ENCODE results near the gene CTDSP1.

The CTDSP1 gene

DNA sequence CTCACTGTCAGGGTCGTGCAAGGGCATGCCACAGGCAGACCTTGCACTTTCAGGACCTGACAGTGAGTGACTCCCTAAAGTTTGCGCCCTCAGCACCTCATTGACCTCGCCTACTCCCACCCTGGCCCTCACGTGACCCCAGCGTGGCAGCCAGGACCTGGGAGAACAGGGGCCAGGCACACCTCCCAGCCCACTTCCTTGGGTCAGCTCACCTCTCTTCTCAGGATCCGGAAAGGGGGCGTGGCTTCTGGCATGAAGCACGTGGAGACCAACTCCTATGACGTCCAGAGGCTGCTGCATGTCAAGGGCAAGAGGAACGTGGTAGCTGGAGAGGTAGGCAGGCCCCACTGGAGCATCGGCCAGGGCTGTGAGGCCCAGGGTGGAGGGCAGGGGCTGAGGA is 28.1 kb downstream of the CTDSP1 start:
- no peak for DNase-seq

DNA sequence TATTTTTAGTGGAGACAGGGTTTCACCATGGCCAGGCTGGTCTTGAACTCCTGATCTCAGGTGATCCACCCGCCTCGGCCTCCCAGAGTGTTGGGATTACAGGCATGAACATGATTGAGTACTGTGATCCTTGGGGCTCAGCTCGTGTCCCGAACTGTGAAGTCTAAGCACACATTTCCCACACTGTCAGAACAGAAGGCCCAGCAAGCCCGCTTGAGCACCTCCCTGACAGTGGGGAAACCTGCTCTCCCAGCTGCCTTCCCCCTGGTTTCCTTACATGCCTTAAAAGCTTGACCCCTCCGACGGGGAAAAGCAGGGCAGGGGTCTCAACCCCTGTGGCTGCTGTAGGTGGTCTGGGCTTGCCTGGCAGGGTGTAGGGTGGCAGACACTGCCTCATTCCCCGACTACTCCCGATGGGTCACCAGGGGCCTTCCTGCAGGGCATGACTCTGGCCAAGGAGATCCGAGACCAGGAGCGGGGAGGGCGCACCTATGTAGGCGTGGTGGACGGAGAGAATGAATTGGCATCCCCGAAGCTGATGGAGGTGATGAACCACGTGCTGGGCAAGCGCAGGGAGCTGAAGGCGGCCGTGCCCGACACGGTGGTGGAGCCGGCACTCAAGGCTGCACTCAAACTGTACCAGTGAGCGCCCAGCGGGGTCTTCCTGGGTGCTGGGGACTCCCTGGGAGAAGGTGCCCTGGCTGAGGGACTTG is 29.3 kb downstream of the CTDSP1 start:
- no peak for DNase-seq

DNA sequence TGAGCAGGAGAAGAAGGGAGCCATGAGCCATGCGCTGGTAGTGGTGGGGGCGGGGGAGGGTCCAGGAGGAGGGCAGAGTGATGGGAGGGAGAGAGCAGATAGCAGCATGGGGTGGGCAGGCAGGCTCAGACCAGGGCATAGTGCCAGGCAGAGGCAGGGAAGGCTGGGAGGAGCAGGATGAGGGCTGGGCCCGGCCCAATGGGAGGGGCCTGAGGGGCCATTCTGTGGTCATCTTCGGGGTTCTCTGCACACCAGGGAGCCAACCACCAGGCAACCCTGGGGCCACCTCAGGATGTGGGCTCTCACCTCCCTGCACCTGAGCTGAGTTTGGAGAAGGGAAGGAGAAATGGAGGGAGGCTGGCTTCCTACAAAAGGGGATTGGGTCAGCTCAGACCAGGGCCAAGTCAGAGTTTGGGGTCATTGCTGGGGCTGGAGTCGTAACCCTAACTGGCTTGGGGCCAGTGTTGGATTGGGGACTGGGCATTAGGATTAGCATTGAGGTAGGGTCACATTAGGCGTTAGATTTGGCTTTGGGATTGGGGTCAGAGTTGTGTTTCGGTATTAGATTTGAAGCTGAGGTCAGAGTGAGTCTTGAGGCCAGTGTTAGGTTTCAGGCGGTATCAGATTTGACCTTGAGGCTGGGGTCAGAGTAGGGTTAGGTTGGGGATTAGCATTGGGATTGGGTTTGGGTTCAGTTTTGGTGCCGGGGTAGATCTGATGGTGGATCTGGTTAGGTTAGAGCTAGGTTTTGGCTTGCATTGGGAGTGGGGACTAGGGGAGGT is 30.4 kb downstream of the CTDSP1 start:
- no peak for DNase-seq

DNA sequence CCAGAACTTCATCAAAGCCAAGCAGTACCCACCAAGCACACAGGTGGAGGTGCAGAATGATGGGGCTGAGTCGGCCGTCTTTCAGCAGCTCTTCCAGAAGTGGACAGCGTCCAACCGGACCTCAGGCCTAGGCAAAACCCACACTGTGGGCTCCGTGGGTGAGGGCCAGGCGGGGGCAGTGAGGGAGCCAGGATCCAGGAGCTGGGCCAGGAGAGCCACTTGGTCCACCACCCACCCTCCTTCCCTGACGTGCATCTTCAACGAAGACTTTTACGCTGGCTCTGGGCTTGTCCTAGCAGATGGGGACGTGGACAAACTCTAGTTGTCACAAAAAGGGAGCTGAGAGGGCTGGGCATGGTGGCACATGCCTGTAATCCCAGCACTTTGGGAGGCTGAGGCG is 31.1 kb downstream of the CTDSP1 start:
- no peak for DNase-seq

DNA sequence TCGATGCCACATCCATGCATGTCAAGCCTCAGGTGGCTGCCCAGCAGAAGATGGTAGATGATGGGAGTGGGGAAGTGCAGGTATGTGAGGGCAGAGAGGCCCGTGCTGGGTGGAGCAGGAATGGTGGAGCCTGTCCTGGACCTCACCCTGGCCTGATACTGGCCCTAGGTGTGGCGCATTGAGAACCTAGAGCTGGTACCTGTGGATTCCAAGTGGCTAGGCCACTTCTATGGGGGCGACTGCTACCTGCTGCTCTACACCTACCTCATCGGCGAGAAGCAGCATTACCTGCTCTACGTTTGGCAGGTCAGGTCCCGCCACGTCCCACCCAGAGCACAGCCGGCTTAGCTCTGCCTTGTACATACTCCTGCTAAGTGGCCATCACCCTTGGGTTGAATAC is 32.2 kb downstream of the CTDSP1 start:
- DNase-seq, result no peak

DNA sequence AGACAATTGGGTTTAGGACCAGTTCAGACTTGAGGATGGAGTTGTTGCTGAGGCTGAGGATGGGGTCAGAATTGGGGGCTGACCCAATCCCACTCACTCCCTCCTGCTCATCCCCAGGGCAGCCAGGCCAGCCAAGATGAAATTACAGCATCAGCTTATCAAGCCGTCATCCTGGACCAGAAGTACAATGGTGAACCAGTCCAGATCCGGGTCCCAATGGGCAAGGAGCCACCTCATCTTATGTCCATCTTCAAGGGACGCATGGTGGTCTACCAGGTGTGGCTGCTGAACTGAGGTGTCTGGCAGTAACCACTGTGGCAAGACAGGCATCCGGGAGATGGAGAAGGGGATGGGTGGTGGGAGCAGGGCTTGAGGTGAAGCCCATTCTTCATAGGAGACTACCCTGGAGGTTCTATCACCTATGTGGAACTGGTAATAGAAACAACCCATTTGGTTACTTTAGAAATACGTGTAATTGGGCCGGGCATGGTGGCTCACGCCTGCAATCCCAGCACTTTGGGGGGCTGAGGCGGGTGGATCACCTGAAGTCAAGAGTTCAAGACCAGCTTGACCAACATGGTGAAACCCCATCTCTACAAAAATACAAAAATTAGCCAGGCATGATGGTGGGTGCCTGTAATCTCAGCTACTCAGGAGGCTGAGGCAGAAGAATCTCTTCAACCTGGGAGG is 33.2 kb downstream of the CTDSP1 start:
- DNase-seq, result no peak

DNA sequence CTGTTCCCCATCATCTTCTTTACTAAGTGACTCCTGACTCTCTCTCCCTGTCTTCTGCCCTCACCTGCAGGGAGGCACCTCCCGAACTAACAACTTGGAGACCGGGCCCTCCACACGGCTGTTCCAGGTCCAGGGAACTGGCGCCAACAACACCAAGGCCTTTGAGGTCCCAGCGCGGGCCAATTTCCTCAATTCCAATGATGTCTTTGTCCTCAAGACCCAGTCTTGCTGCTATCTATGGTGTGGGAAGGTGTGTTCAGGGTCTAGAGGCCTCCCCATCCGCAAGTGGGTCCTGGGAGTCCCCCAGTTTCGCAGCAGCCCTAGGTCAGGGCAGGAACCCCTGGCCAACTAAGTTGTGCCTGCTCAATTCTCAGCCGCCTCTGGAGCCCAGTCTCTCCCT is 34.8 kb downstream of the CTDSP1 start:
- DNase-seq, result no peak

DNA sequence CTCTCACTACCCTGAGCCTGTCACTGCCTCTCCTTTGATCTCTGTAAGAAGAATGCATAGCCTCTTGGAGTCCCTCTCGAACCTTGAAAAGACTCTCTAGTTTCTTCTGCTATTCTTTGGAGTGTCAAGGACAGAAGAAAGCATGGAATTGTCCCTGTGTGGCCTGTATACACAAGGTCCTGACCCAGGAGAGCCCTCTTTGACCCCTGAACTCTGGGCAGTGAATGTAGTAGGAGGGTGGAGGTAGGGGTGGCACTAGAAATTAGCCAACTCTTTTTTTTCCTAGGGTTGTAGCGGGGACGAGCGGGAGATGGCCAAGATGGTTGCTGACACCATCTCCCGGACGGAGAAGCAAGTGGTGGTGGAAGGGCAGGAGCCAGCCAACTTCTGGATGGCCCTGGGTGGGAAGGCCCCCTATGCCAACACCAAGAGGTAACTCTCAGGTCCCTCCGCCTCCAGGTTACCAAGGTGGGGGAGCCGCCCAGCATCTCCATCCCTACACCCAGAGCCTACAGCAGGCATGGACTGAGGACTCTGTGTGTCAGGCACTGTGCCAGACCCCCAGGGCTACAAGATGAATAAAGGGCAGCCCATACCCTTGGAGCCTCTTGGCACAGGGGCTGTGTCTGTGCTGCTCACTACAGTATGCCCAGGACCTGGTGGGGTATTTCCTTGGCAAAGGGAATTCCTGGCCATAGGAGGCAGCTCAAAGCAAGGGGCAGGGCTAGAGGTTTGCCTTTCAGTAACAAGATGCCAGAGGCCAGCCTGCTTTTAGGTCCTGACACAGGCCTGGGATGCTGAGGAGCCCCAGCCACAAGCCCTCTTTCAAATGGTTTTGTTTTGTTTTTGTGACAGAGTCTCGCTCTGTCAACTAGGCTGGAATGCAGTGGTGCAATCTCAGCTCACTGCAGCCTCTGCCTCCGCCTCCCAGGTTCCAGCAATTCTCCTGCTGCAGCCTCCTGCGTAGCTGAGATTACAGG is 35.6 kb downstream of the CTDSP1 start:
- no peak for DNase-seq

DNA sequence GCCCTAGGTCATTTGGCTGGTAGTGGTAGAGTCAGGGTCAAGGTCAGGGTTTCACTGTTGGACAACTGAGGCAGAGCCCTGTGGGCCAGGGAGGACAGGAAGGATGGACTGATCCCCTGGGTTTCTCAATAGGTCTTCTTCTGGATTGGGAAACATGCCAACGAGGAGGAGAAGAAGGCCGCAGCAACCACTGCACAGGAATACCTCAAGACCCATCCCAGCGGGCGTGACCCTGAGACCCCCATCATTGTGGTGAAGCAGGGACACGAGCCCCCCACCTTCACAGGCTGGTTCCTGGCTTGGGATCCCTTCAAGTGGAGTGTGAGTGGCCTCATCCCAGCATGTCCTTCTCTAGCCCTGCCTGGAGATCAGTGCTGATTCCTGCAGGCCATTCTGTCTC is 37.3 kb downstream of the CTDSP1 start:
- DNase-seq, result no peak

DNA sequence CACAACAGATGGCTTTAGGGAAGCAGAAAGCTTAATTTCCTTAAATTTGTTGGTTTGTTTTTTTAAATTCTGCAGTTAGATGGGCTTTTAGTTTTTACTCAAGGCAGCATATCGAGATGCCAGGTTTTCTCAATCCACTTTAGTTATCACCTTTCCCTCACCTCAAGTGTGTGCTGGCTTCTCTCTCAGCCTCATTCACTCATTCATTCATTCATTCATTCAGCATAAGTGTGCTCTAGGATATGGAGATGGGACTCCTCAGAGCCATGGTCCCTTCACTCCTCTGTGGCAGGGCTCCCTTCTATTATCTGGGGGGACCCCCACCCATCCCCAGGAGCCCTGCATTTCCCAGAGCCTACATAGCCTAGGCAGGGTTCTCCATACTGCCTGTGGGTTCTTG is 38.3 kb downstream of the CTDSP1 start:
- no peak for DNase-seq

DNA sequence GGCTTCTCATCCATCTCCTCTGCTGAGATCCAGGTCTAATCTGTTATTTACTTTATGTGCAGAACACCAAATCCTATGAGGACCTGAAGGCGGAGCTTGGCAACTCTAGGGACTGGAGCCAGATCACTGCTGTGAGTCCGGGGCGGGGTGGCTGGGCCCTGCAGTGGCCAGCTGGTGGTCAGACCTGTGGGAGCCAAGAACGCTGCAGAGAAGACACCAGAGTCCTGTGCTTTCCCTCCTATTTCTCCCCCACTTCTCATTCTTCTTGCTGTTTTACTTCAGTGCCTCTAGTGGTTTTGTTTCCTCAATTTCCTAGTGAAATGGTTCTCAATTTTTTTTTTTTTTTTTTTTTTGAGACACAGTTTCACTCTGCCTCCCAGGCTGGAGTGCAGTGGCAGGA is 38.9 kb downstream of the CTDSP1 start:
- no peak for DNase-seq

DNA sequence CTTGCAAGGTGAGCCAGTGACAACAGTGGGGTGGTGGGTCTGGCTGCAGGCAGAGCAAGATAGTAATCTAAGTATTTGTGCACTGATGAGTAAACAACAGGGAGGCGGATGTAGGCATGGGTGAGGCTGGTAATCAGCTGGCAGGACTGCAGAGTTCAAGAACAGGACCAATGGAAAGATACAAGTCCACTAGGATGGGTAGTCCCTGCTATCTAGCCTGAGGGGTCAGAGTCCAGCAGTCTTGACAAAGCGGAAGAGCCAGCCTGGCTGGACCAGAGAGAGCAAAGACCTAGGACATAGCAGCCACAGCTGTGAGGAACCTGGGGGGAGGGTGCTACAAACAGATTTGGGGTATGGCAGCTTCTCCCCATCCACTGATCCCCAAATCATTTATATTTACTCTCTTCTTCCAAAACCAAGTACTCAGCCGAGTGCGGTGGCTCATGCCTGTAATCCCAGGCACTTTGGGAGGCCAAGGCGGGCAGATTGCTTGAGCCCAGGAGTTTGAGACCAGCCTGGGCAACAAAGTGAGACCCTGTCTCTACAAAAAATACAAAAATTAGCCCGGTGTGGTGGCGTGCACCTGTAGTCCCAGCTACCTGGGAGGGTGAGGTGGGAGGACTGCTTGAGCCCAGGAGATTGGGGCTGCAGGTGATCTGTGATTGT is 45.2 kb downstream of the CTDSP1 start:
- DNase-seq, result no peak

DNA sequence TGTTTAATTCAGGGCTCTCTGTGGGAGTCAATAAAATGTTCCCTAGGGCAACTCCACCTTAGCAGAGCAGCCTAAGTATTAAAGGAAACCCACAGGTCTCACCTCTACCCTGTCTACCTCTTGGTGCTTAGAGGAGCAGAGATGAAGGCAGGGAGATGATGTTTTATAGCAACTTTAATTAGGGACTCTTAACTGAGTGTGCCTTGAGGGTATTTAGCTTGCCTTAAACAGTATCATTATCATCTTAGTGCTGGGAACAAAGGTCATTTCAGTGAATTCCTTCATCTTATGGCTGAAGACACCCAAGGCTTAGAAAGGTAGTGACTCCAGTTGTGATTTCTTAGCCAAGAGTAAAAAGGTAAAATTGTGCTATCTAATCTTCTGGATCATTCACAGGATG is 45.9 kb downstream of the CTDSP1 start:
- no peak for DNase-seq

DNA sequence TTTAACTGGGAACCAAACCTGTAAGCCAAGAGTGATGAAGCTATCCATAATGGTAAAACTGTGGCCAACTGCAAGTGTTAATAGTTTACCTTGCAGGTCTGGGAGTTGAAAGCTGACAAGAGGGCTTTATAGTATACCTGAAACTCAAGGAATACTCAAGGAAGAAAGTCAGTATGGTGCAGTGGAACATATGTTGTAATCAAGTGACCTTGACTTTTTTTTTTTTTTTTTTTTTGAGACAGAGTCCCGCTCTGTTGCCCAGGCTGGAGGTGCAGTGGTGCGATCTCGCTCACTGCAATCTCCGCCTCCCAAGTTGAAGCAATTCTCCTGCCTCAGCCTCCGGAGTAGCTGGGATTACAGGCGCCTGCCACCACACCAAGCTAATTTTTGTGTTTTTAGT is 46.9 kb downstream of the CTDSP1 start:
- no peak for DNase-seq

DNA sequence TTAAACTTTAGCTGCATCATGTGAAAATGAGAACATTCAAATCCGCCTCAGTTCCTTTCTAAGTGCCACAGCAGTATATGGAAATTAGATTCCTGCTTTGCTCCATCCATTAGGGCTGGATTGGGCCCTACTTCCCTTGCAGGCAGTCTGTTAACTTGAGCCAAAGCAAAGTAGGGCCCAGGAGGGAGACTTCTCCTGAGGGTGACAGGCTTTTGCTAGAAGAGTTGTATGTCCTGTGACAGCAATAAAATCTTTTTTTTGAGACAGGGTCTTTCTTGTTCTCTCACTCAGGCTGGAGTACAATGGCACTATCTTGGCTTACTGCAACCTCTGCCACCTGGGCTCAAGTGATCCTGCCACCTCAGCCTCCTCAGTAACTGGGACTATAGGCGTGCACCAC is 47.4 kb downstream of the CTDSP1 start:
- no peak for DNase-seq

DNA sequence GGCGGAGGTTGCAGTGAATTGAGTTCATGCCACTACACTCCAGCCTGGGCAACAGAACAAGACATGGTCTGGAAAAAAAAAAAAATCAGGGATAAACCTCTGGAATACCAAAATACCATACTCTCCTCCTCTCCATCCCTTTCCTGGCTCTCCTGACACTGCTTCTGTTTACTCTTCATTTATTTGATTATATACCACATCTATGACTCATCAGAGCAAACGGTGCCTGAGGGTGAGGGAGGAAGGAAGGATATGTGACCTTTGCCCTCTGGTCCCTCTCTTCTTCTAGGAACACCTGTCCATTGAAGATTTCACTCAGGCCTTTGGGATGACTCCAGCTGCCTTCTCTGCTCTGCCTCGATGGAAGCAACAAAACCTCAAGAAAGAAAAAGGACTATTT is 49.3 kb downstream of the CTDSP1 start:
- DNase-seq, result no peak

DNA sequence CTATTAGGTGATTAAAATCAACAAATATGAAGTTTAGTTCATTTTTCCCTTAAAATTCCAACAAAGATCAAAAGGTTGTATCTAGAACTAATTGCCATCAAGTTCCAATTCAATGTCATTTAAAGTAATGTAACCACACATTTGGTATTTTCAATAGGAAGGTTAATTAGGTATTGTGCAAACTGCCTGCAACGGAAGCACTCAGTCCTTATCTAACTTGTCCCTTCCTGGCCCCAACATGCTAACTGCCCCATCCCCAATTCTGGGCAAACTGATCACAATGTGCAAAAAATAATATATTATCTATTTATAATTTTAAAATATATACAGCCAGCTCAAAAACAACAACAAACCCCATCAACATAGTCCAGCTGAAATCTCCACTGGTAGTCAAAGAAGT is 52.4 kb downstream of the CTDSP1 start:
- DNase-seq, result no peak

All from stimulated activated naive CD4-positive, alpha-beta T cell treated with Interleukin-2 at 50 U/mL for 16 hours (primary cell).